ENCODE results near the gene CMIP.

CMIP gene

GRCh38 chr16:81600275-81600674 is 155.7 kb downstream of the CMIP start:
- TF ChIP-seq CTCF (IDR thresholded peaks at IDR 0.05): no peak

- no peak for TF ChIP-seq CTCF (IDR thresholded peaks at IDR 0.05)
Measured at GRCh38 chr16:81601008-81601428, 156.4 kb downstream of the CMIP start.

DNA sequence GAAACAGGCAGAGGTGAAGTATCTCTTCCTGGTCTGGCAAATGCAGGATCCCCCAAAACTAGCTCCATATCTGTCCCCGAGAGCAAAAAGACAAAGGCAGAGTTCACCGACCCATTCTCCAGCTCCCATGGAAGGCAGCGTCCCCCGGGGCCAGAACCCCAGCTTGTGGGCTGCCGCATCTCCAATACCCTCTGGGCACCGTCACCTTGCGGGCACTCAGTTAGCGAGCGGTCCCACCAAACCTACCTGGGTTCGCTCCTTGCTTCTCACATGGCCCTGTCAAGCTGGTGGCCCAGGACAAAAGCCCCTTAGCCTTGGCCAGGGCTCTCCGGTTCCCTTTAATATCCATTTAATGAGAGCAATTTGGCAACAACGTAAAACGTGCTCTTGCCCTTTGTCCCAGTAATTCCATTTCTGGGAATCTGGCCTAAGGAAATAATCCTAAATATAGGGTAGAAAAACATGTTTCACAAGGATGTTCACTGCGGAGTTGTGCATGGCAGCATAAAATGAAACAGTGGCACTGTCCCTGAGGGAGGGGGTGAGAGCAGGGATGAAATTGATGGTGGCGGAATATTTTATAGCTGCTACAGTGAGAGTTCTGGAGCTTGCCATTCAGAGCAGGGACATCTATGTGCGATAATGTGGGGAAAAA is 157.1 kb downstream of the CMIP start:
- TF ChIP-seq CTCF (IDR thresholded peaks at IDR 0.05): no peak

DNA sequence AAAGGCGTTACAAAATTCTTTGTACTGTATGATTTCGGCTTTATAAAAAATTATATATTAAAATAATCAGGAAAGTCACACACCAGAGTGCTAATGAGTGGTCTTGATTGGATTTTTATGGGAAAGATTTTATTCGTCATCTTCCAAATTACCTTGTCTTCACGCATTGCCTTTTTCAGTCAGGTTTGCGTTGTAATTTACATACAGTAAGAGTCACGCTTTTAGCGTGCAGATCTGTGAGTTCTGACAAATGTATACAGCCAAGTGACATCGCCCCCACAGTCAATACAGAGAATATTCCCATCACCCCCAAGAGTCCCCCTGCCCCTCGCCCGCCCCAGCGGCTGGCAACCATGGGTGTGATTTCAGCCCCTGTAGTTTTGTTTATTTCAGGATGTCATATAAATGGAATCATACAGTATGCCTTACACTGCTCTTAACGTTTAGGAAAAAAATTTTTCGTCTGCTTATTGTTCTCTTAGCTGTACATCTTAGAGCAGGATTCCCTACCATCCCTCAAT is 157.7 kb downstream of the CMIP start:
- TF ChIP-seq CTCF (IDR thresholded peaks at IDR 0.05): no peak

GRCh38 chr16:81602792-81603191 is 158.2 kb downstream of the CMIP start:
- no peak for TF ChIP-seq CTCF (IDR thresholded peaks at IDR 0.05)

DNA sequence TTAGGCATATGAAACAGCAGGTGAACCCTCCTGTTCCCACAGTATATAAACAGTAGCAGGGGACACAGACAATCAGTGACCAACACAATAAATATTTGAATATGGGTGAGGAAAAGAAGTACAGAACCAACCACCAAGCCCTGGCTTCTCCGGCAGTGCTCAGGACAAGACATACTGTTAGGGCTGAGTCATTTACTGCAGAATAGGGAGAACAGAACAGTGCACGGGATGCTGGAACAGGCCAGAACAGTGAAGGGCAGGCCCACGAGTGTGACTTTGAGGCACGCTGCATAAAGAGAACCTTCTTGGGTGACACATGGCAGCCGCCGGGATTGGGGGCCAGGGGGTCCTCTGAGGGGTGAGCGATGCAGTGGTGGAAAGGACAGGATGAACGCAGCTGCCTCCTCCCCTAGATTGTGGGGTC is 160.4 kb downstream of the CMIP start:
- TF ChIP-seq CTCF (IDR thresholded peaks at IDR 0.05): no peak

DNA sequence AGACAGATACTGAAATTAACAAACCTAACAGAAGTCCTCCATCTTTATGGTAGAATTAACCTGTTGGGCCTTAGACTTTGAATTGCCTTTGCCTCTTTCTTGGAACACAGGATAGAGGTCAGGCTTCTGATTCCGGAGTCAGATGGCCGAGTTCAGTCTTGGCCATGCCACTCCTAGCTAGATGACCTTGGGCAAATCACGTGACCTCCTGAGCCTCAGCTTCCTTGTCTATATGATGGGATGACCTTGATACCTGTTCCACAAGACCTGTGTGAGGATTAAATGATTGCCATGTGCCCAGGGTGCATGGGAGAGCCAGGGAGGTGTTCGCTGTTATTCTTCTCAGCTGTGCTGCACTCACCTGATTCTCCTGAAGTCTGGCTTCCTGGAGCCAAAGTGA is 161.4 kb downstream of the CMIP start:
- no peak for TF ChIP-seq CTCF (IDR thresholded peaks at IDR 0.05)

DNA sequence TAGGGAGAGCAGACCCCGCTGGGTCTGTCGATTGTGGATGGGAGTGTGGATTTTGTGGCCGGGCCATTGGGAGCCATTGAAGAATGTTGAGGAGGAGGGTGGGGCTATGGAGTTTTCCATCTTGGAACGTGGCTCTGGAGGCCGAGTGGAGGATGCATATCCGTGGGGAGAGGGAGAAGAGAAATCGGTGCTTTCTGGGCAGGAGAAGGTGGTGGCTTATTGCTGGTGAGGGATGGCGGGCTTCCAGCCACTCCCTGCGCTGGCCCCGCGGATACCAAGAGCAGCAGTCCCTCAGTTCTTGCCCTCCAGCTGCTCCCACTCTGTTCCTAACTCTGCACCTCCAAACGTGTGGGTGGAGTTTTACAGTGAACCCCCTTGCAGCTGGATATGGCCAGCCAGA is 162.4 kb downstream of the CMIP start:
- no peak for TF ChIP-seq CTCF (IDR thresholded peaks at IDR 0.05)

Measured in LNCAP (cell line).